HG03575 (cell line): ENCODE results near the gene SMIM1.
"Not testable (repeated sequence)": the region's sequence is repeated elsewhere in the genome, so short reads cannot be mapped to it uniquely, and the experiment has no call there.

Experiments
- ATAC-seq: cut with Tn5 transposase; IDR thresholded peaks from one replicate; pipeline ENCODE4 v1.9.1; 2021; ENCODE audit not compliant: unreplicated experiment, insufficient number of reproducible peaks, low FRiP score; ENCODE audit errors: extremely low read depth

The SMIM1 gene

GRCh38 chr1:3735688-3736087 is 36.9 kb upstream of the SMIM1 start:
- no peak for ATAC-seq

GRCh38 chr1:3736131-3736561 is 36.4 kb upstream of the SMIM1 start:
- no peak for ATAC-seq

- no peak for ATAC-seq
Measured at GRCh38 chr1:3736708-3737107, 35.8 kb upstream of the SMIM1 start.

- no peak for ATAC-seq
Measured at GRCh38 chr1:3738943-3739342, 33.6 kb upstream of the SMIM1 start.

GRCh38 chr1:3740042-3740441 is 32.5 kb upstream of the SMIM1 start:
- ATAC-seq: no peak

GRCh38 chr1:3740752-3741151 is 31.8 kb upstream of the SMIM1 start:
- ATAC-seq: no peak

GRCh38 chr1:3741566-3742438 is 30.7 kb upstream of the SMIM1 start:
- ATAC-seq: no peak

- no peak for ATAC-seq
Measured at GRCh38 chr1:3742439-3743298, 29.9 kb upstream of the SMIM1 start.

GRCh38 chr1:3743421-3743820 is 29.1 kb upstream of the SMIM1 start:
- no peak for ATAC-seq

- ATAC-seq: no peak
Measured at GRCh38 chr1:3743826-3744225, 28.7 kb upstream of the SMIM1 start.

GRCh38 chr1:3744646-3745045 is 27.9 kb upstream of the SMIM1 start:
- no peak for ATAC-seq

GRCh38 chr1:3745071-3745470 is 27.5 kb upstream of the SMIM1 start:
- ATAC-seq: no peak

GRCh38 chr1:3745590-3746381 is 26.8 kb upstream of the SMIM1 start:
- no peak for ATAC-seq

GRCh38 chr1:3746389-3746829 is 26.1 kb upstream of the SMIM1 start:
- ATAC-seq: no peak

GRCh38 chr1:3746830-3747521 is 25.6 kb upstream of the SMIM1 start:
- ATAC-seq: no peak

- no peak for ATAC-seq
Measured at GRCh38 chr1:3747522-3747848, 25.1 kb upstream of the SMIM1 start.

- no peak for ATAC-seq
Measured at GRCh38 chr1:3747903-3748302, 24.6 kb upstream of the SMIM1 start.

GRCh38 chr1:3748316-3748900 is 24.1 kb upstream of the SMIM1 start:
- ATAC-seq: not testable (repeated sequence)
